DND-41 (cell line): ENCODE measurements around the gene POU2F1.

Source experiments
- ATAC-seq: fragments of 200-7000 bp; cut with Tn5 transposase; 3 replicates; pipeline ENCODE4 v1.9.1; 2021; ENCODE audit warnings: low read depth; ENCODE audit not compliant: insufficient read depth
- DNase-seq: peaks from one replicate; pipeline ENCODE4 v3.0.0-alpha.2; 2020
- H2AFZ ChIP-seq: 2 replicates; pipeline ENCODE4 v1.6.0; 2012; ENCODE audit warnings: low read depth, low read length
- H3K27ac ChIP-seq: 2 replicates; pipeline ENCODE4 v1.5.1; 2012; ENCODE audit warnings: low read length, inconsistent platforms
- H3K27me3 ChIP-seq: fragments of 200-600 bp; sonication (generic); 2 replicates; pipeline ENCODE4 v1.6.0; 2012; ENCODE audit warnings: low read length, mild to moderate bottlenecking, inconsistent platforms; ENCODE audit not compliant: insufficient read depth, poor library complexity
- H3K36me3 ChIP-seq: 2 replicates; pipeline ENCODE4 v1.5.1; 2012; ENCODE audit warnings: low read length, inconsistent platforms; ENCODE audit not compliant: insufficient read depth
- H3K4me1 ChIP-seq: 2 replicates; pipeline ENCODE4 v1.5.1; 2012; ENCODE audit warnings: mild to moderate bottlenecking, low read length; ENCODE audit not compliant: insufficient read depth
- H3K4me2 ChIP-seq: 2 replicates; pipeline ENCODE4 v1.6.0; 2012; ENCODE audit warnings: mild to moderate bottlenecking, moderate library complexity, low read length, inconsistent platforms; ENCODE audit not compliant: insufficient read depth
- H3K4me3 ChIP-seq, 2 experiments: fragments of 200-600 bp in 1 of 2; shearing (Covaris generic) in 1 of 2; 2 replicates each; pipeline ENCODE4 v1.5.1; 2012 to 2016; ENCODE audit warnings: inconsistent platforms in 2 of 2, low read length in 2 of 2, mild to moderate bottlenecking in 2 of 2, low read depth in 1 of 2, moderate library complexity in 1 of 2
- H3K79me2 ChIP-seq: 2 replicates; pipeline ENCODE4 v1.6.0; 2012; ENCODE audit warnings: low read length, inconsistent platforms; ENCODE audit not compliant: insufficient read depth
- H3K9ac ChIP-seq: 2 replicates; pipeline ENCODE4 v1.6.0; 2012; ENCODE audit warnings: low read depth, mild to moderate bottlenecking, inconsistent platforms, low read length, moderate library complexity
- H3K9me3 ChIP-seq: 2 replicates; pipeline ENCODE4 v1.5.1; 2012; ENCODE audit warnings: low read length, moderate library complexity, mild to moderate bottlenecking, inconsistent platforms; ENCODE audit not compliant: insufficient read depth, severe bottlenecking
- H4K20me1 ChIP-seq: 2 replicates; pipeline ENCODE4 v1.6.0; 2012; ENCODE audit warnings: low read length; ENCODE audit not compliant: insufficient read depth
- EZH2 ChIP-seq: IDR thresholded peaks from 3 replicates; pipeline ENCODE4 v1.6.1; 2012; ENCODE audit warnings: borderline replicate concordance, low read depth, mild to moderate bottlenecking, moderate library complexity, low read length, inconsistent platforms; ENCODE audit not compliant: severe bottlenecking
- TF ChIP-seq, protein P1 (sequence below): IDR thresholded peaks from 2 replicates; pipeline ENCODE4 v1.5.1; 2012; ENCODE audit warnings: borderline replicate concordance, low read length, moderate library complexity, mild to moderate bottlenecking; ENCODE audit not compliant: poor library complexity, severe bottlenecking; ENCODE audit errors: extremely low read depth

POU2F1 gene

DNA sequence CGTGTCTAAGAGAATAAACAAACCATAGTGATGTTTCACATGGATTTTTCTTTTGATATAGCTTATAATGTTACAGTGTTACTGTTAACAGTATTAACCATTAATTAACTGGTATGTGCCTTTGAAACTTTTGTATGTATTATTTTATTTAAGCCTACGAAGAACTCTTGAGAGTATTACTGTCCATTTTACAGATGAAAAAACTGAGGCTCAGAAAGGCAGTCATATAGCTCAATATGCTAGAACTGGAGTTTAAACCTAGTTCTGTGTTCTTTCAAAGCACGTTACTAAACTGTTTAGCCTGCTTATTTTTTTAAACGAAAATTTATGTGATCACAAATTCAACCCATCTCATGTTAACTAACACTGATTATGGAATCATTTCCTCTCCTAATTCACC, 83.5 kb downstream of the POU2F1 start:
- Histone ChIP-seq H3K79me2 (peaks cover 63% of the 10 kb centered on the region), H4K20me1 (peaks cover 2% of the 10 kb centered on the region; the same call in 1 of the 2 replicates), H3K4me2 (no peak overlapping the region), H3K27ac (no peak overlapping the region), H3K4me3 (no peak overlapping the region), H3K36me3 (no peaks in the 10 kb centered on the region), H3K27me3 (no peaks in the 10 kb centered on the region), H3K9me3 (no peaks in the 10 kb centered on the region), H2AFZ (no peak overlapping the region), H3K9ac (no peak overlapping the region), H3K4me1 (peaks cover 17% of the 10 kb centered on the region; the same call in 1 of the 2 replicates)
- ATAC-seq (no peak), DNase-seq (no peak)
- TF ChIP-seq EZH2 = no peak
- TF ChIP-seq, protein P1, sequence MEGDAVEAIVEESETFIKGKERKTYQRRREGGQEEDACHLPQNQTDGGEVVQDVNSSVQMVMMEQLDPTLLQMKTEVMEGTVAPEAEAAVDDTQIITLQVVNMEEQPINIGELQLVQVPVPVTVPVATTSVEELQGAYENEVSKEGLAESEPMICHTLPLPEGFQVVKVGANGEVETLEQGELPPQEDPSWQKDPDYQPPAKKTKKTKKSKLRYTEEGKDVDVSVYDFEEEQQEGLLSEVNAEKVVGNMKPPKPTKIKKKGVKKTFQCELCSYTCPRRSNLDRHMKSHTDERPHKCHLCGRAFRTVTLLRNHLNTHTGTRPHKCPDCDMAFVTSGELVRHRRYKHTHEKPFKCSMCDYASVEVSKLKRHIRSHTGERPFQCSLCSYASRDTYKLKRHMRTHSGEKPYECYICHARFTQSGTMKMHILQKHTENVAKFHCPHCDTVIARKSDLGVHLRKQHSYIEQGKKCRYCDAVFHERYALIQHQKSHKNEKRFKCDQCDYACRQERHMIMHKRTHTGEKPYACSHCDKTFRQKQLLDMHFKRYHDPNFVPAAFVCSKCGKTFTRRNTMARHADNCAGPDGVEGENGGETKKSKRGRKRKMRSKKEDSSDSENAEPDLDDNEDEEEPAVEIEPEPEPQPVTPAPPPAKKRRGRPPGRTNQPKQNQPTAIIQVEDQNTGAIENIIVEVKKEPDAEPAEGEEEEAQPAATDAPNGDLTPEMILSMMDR = no peak

DNA sequence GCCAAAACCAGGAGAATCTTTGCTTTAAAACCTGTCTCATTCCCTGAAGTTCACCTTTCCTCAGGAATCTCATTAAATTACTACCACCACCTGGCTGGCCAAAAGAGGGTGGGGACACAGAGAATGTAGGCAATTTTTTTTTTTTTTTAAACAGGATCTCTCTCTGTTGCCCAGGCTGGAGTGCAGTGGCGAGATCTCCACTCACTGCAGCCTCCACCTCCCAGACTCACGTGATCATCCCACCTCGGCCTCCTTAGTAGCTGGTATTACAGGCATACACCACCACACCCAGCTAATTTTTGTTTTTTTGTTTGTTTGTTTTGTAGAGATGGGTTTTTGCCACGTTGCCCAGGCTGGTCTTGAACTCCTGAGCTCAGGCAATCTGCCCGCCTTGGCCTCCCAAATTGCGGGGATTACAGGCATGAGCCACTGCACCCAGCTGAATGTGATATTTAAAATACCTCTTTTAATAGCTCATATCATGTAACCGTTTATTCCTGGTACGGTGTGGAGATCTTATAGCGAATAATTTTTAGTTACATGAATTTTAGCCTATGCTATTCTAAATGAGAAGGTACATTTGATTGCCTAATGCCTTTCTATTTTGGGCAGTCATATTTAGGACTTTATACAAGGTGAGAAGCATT, 84.5 kb downstream of the POU2F1 start:
- Histone ChIP-seq H3K4me1 (peaks cover 17% of the 10 kb centered on the region; the same call in 1 of the 2 replicates), H3K9ac (no peak overlapping the region), H4K20me1 (peaks cover 2% of the 10 kb centered on the region; the same call in 1 of the 2 replicates), H2AFZ (no peak overlapping the region), H3K36me3 (no peaks in the 10 kb centered on the region), H3K27ac (no peak overlapping the region), H3K4me2 (no peak overlapping the region), H3K4me3 (no peak overlapping the region), H3K79me2 (peaks cover 63% of the 10 kb centered on the region), H3K27me3 (no peaks in the 10 kb centered on the region), H3K9me3 (no peaks in the 10 kb centered on the region)
- ATAC-seq = no peak
- TF ChIP-seq, protein P1 = no peak
- TF ChIP-seq EZH2 = no peak
- DNase-seq = no peak

GRCh38 chr1:167305706-167306277, 85.1 kb downstream of the POU2F1 start:
- Histone ChIP-seq H4K20me1 (peaks cover 2% of the 10 kb centered on the region; the same call in 1 of the 2 replicates), H3K4me3 (no peak overlapping the region), H3K4me2 (no peak overlapping the region), H3K36me3 (no peaks in the 10 kb centered on the region), H3K9ac (no peak overlapping the region), H3K9me3 (no peaks in the 10 kb centered on the region), H3K27ac (no peak overlapping the region), H3K79me2 (peaks cover 63% of the 10 kb centered on the region), H3K27me3 (no peaks in the 10 kb centered on the region), H3K4me1 (peaks cover 17% of the 10 kb centered on the region; the same call in 1 of the 2 replicates), H2AFZ (no peak overlapping the region)
- no peak for TF ChIP-seq EZH2
- TF ChIP-seq, protein P1 = no peak
- ATAC-seq (no peak), DNase-seq (no peak)
